Measurements from ENCODE around the gene CTF1.
"Not testable (repeated sequence)": the region's sequence is repeated elsewhere in the genome, so short reads cannot be mapped to it uniquely, and the experiment has no call there.

CTF1 gene, protein sequence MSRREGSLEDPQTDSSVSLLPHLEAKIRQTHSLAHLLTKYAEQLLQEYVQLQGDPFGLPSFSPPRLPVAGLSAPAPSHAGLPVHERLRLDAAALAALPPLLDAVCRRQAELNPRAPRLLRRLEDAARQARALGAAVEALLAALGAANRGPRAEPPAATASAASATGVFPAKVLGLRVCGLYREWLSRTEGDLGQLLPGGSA
- total RNA-seq, result 0 to 0.07 reads per million in 2 donors

DNA sequence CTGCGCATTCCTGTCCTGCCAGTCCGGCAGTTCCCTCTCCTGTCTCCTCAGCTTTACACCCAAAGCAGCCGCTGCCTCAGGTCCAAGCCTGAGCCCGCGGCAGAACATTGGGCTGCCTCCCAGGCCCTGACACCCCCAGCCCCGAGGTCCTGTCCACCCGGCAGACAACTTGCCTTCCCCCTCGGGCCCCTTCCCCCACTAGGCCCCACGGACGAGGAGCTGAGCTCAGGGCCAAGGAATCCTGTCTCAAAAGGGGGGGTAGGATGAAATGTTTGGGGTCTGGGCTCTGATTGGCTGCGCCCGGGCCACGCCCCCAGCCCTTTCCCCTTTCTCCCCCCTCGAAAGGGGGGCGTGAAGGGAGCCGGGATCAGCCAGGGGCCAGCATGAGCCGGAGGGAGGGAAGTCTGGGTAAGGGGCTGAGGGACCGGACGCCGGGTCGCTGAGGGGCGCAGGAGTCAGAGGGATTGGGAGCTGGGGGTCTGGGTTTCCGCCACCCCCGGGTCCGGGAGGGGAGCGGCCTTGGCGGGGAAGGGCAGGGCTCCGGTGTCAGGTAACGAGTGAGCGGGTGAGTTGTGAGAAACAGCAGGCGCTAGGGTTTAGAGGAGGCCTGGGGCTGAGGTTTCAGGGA lies at the start of gene CTF1:
Gene CTF1 (plus strand): TSS at position 354 of the 628 bp plus-strand sequence. CDS start 30 bp downstream, at position 384.
- no peak for DNase-seq

DNA sequence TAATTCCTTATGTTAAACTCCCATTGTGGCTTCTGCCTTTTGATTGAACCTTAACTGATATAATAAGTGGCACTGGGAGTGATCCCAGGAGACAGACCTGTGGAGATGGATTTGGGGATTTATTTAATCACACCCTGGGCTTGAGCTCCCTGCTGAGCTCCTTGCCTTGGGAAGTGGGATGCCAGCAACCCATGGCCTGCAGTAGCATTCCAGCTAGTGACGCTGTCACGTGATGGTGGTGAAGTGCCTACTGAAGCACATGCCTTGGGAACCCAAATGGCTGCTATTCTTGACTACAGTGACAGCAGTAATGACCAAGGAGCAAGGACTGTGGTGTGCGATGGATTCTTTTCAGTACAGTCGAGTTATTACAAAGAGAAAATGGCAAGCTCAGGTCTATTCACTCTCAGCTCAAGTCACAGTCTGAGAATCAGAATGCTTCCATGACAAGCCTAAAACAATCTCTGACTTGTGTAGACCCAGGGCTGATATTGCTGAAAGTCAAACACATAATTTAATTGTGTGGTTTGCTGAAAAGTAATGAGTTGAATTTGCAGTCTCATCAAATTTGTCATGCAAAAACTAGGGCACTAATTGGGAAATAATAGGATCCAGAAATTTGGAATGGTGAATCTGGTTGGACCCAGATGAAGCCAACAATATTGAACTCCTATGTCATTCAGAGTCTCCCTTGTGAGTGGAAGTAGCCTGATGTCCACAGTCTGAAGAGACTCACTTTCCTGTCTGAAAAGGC lies 49.6 kb upstream of the CTF1 start:
- DNase-seq, result no peak

DNA sequence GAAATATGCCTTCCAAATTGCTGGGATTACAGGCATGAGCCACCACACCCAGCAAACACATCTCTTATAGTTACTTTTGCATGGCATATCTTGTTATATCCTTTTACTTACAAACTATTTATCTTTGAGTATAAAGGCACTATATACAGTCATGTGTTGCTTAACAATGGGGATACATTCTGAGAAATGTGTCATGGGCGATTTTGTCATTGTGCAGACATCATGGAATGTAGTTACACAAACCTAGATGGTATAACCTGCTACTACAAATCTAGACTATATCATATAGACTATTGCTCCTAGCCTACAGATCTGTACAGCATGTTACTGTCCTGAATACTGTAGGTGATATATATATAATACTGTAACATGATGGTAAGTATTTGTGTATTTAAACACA lies 46.2 kb upstream of the CTF1 start:
- no peak for DNase-seq

DNA sequence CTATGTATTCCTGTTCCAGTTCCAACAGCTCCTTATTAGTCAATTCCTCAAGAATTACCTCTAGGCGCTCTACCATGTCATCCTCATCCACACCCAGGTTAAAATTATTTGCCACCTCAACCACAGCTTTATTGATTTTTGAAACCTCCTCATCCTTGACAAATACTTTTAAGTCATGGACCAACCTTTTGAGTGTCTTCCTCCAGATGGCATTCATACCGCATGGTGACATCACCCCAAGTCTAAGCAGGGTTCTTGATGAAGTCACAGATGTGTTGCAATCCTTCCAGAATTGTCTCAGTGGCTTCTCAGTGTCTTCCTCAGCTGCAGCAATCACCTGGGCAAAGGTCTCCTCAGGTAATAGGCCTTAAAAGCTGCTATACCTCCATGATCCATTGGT lies 42.7 kb upstream of the CTF1 start:
- no peak for DNase-seq

DNA sequence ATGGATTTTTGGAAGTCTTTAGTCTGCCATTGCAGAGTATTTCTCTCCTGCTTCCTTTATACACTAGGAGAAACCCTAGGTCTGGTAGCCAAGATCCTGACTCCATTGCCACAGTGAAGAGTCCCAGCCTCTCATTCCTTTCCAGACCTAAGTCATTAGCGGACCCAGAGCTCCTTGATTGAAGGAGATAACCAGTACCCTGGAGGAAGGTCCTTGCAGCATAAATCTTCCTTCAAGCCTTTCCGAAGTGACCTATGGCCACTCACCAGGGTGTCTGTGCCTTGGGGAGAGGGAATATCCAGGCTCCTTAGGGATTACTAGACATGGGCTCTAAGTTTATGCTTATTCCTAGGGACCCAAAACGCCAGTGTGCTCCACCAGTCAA lies 38.3 kb upstream of the CTF1 start:
- DNase-seq, result no peak

DNA sequence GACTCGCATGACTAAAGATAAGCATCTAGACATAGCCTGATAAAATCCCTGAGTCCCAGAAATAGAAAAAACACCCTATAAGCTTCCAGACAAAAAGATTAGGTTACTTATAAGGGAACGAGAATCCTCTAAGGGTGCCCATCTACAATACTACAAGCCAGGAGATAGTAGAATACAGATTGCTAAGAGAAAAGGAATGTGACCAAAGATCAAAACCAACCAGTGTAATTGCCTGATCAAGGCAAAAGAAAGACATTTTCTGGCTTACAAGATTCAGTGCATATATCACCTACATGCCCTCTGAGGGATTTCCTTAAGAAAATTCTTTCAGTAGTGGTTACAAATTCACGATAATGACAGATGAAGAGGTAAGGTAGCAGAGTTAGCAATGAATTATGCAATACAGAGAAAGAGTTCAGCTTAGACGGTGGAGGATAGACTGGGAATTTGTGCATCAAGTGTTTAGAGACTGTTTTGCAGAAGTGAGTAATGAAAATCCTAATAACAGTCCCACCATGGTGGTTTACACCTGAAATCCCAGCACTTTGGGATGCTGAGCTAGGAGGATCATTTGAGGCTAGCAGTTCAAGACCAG lies 37.5 kb upstream of the CTF1 start:
- no peak for DNase-seq

DNA sequence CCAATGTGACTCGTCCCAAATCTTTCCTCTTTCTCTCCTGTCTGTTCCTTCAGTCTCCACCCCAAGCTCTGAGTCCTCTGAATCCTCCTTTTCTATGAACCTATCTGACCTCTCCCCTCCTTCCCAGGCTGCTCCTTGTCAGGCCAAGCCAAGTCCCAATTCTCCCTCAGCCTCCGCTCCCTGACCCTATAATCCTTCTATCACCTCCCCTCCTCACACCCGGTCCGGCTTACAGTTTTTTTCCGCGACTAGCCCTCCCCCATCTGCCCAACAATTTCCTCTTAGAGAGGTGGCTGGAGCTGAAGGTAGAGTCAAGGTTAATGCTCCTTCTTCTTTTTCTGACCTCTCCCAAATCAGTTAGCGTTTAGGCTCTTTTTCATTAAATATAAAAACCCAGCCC lies 35.7 kb upstream of the CTF1 start:
- DNase-seq, result not testable (repeated sequence)

DNA sequence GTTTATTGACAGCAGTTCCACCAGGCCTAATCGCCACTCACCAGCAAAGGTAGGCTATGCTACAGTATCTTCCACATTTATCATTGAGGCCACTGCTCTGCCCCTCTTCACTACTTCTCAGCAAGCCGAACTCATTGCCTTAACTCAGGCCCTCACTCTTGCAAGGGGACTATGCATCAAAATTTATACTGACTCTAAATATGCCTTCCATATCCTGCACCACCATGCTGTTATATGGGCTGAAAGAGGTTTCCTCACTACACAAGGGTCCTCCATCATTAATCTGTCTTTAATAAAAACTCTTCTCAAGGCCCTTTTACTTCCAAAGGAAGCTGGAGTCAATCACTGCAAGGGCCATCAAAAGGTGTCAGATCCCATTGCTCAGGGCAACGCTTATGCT lies 33.2 kb upstream of the CTF1 start:
- not testable (repeated sequence) for DNase-seq

DNA sequence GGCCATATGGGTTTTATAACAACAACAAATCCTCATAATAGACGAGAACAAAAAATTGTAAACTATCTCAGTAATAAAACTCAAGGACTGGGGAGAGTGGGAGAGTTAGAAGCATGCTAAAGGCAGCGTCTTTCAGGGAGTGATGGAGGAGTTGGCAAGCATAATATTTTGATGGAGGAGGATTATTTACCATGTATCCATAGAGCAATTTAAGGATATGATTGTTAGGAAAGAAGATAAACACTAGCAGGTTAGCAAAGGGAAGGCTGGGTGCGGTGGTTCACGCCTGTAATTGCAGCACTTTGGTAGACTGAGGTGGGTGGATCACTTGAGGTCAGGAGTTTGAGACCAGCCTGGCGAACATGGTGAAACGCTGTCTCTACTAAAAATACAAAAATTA lies 30.4 kb upstream of the CTF1 start:
- no peak for DNase-seq

DNA sequence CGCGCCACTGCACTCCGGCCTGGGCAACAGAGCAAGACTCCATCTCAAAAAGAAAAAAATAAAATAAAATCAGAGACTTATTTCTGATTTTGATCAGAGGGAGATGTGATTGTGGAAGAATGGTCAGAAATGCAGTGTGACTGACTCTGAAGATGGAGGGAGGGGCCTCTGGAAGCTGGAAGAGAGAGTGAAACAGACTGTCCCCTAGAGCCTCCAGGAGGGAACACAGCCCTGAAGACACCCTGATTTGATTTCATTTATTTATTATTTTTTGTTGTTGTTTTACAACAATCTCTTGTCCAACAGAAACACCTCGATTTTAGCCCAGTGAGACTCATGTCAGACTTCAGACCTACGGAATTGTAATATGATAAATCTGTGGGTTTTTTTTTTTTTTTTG lies 28.7 kb upstream of the CTF1 start:
- no peak for DNase-seq

DNA sequence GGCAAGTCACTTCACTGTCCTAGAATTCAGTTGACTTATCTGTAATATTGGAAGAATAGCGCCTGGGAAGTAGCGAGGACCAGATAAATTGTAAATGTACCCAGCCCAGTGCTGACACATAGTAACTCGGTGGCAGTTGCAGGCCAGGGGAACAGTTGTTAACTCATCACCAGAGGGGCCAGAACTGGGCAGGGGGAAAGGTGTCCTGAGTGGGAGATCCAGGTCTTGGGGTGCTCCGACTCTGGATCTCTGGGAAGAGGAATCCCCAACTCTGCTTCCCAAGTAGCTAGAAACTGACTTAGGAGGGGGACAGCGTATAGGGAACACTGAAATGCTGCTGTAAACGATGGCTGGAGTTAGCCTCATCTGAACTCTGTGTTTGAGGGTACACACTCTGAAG lies 25.5 kb upstream of the CTF1 start:
- no peak for DNase-seq

DNA sequence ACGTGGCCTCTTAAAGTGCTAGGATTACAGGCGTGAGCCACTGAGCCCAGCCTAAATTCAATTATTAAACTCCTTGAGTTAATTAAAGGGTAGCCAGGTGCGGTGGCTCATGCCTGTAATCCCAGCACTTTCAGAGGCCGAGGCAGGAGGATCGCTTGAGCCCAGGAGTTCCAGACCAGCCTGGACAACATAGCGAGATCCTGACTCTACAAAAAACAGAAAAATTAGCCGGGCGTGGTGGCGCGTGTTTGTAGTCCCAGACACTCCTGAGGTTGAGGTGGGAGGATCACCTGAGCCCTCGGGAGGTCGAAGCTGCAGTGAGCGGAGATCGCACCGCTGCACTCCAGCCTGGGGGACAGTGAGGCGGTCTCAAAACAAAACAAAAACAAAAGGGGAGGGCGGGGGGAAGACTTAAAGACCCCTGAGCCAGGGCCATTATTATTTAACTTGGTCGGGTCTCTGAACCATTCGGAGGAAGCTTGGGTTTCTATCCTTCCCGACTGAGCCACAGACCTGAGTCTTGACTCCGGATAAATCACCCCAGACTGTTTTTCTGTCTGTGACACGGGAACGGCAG lies 22.1 kb upstream of the CTF1 start:
- DNase-seq, result no peak

DNA sequence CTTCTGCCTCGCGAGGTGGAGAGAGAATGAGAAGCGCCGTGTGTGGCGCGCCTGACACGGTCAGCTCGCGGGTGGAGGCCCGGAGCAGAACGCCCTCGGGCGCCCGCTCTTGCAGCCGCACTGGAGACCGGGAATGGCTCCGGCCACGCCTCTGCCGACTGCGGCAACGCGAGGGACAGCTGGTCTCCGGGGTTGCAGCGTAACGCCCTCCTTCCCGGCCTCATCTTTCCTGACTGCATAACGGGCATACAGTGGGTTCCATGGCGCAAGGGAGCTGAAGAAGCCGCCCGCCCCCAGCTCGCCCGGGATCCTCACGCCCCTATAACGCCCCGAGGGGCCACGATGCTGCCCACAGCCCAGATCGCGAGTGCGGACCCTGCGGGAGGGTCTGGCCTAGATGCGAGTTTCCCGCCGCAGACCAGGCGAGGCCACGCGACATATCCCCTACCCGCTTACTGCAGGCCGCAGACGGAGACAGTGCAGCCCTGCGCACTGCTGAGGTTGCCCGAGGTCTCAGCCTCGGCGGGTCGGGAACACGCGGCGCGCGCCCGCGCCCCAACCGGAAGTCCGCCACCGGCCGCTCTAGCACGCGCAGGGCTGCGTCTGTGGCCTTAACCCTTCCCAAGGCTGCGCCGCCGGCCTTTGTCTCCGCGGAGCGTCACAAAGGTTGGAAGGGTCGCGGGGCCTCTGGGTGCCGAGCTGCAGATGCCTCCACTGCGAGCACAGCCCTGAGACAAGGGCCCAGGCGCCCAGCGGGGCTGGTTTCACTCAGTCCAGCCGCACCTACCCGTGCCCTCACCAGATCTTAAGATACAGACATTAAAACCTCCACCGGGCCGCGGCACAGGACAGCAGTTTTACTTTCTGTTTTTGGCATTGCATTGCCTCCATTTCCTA lies 21.3 kb upstream of the CTF1 start:
- peak; percentile 74 for DNase-seq

DNA sequence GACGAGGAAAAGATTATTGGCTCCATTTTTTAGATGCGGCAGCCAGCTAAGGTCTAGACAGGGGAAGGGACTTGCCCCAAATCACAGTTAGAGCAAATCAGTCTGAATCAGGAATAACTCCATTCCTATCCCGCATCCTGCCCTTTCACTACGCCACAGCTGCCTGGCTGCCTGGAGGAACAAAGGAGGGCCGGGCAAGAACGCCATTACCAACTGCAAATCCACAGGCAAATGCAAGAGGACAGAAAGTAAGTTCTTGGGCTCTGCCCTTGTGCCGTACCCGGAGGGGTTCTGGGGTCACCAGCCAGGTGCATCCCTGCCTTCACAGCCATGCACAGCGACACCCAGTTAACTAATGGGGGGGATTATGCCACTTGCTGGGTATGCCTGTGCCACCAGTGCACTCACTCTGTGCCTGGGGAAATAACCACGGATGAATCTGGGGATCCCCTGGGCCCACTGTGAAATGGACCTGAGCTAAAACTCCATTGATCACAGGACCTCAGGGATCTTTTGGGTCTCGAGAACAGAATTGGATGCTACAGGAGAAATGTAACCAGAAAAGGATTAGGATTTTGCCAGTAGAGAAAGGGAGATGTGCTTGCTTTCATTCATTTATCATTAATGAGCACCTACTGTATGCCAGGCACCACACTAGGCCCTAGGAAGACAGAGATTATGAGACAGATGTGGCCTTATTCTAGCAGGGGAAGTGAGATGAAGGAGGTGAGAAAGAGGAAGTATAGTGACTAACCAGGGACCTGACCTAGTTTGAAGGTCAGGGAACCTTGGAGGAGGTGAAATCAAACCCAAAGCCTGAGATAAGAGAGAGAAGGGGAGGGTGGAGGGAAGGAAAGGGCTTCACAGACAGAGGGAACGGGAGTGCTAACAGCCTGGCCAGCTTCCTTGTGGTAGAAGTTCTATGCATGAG lies 20.3 kb upstream of the CTF1 start:
- DNase-seq, result peak; percentile 10

DNA sequence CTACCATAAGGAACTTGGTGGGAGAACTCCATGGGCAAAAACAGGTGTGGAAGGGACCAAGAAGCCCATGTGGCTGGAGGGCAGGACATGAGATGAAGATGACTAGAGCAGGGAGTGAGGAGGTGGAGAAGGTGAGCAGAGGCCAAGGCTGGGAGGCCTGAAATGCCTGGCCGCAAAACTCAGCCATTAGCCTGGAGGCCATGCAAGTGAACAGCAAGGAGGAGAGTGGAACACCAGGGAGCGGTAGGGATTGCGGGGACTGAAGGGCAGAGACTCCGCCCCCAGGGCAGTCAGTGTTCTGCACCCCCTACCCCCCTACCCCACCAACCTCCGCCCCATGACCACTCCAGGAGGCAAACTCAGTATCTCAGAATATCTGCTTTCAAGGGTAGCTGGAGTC lies 19.5 kb upstream of the CTF1 start:
- no peak for DNase-seq

DNA sequence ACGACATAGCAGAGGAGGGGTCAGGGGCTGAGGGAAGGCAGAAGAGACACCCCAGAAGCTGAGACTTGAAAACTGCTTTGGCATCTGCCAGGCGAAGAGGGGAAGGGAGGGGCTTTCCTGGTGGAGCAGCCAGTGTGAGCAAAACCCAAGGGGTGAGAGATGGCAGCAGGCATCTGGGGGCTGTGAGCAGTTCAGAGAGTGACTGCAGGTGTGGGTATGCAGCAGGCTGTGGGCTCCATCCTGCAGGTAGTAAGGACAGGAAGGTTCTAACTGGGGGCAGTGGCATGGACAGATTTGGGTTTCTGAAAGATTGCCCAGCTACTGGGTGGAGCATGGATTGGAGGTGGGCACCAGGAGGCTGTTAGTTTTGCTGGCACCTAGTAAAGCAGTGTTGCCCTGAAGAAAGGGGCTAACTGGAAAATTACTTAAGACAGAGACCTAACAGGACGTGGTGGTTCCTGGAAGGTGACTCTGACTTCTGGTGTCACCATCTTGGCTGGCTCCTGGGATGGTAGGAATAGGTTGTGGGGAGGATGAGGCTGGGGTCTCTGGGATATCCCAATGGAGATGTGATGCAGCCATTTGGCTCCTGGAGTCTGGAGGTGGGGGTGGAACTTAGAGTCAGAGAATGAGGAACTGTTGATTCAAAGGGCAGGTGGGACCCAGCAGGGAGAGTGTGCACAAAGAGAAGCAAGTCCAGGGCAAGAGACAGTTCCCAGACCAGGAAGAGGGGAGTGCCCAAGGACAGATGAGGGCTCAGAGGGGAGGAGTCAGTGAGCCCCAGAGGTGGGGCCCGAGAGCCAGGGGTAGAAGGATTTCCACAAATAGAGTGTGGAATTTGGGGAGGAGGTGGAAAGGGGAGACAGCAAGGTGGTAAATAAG lies 13.7 kb upstream of the CTF1 start:
- no peak for DNase-seq

DNA sequence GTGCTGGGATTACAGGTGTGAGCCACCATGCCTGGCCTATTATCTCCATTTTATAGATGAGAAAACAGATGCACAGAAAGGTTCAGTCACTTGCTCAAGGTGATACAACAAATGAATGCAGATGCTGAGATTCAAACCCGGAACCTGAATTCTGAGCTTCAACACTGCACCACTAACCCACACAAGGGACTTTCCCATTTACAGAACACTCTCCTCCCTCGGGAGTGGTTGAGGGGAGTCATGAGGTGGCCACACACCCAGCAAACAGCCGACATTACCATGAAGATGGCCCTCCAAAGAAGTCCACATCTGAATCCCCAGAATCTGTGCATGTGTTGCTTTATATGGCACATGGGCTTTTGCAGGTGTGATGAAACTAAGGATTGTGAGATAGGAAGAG lies 11.7 kb upstream of the CTF1 start:
- no peak for DNase-seq

DNA sequence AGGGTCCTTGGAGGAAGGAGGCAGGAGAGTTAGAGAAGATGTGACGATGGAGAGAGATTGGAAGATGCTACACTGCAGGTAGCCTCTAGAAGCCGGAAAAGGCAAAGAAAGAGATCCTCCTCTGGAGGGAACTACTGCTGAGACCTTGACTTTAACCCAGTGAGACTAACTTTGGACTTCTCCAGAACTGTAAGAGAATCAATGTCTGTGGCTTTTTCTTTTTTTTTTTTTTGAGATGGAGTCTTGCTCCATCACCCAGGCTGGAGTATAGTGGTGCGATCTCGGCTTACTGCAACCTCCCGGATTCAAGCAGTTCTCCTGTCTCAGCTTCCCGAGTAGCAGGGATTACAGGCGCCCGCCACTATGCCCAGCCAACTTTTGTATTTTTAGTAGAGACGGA lies 11.2 kb upstream of the CTF1 start:
- DNase-seq, result no peak

DNA sequence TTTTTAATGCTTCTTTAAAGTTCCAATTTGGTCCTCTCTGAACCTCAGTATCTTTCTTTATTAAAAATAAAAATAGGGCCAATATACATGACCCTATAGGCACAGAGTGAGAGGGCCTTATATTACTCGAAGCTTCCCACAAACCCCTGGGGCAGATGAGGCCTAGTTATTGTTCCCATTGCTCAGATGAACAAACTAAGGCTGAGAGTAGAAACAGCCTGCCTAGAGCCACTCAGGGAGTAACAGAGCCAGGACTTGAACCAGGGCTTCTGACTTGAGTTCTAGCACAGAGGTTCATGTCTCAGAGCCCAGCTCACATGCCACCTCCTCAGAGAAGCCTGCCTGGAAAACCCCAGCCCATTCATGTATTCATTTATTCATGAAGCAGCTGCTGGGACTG lies 10.3 kb upstream of the CTF1 start:
- no peak for DNase-seq

DNA sequence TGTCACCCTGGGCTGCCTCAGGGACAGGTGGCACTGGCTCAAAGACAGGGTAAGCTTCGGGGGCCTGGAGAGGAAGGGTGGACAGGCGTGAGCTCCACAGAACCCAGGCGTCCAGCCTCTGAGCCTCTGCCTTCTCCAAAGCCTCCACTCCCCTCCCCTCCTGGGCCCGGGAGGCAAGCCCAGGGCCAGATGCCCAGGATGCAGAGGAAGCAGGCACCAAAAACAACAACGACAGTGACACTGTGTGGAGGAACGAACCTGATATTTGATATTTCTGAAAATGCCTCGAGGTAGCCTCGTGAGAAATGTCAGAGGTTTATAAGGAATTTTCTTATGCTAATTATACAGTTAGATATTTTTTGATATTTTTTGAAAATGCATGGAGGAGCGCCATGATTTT lies 8.5 kb upstream of the CTF1 start:
- no peak for DNase-seq

All from T-helper 9 cell (primary cell).